H1 (cell line): ENCODE results near the gene IQCH. TPM values are rescaled to one million over a fixed set of nuclear protein-coding genes. Genes with fewer than 3 reads are reported as not detected.

Source experiments
- CTCF ChIA-PET: fragments of 300-600 bp; sonication (Branson Sonifier 250); formaldehyde crosslinking; loops from one replicate; lab custom pipeline; 2021; ENCODE audit not compliant: partially characterized antibody; lab: Charles Lee
- POLR2A ChIA-PET: fragments of 300-600 bp; sonication (Branson Sonifier 250); formaldehyde crosslinking; loops from one replicate; lab custom pipeline; 2021; ENCODE audit warnings: inconsistent platforms; ENCODE audit not compliant: partially characterized antibody; lab: Charles Lee
- DNase-seq, 2 experiments: peaks; one replicate each; pipeline versions ENCODE4 v3.0.0 to v3.0.0-alpha.2; 2010 to 2022; ENCODE audit warnings: low spot score in 2 of 2, low read depth in 1 of 2, mixed read lengths in 1 of 2
- FAIRE-seq: peaks from 2 replicates; lab custom pipeline; 2011; peaks lifted over from hg19 to GRCh38; lab: Jason Lieb, UNC
- H2AFZ ChIP-seq: 2 replicates; pipeline ENCODE4 v1.8.1; 2012; ENCODE audit warnings: low read length, inconsistent platforms
- H2AK5ac ChIP-seq: 2 replicates; pipeline ENCODE4 v1.6.1; 2013; ENCODE audit warnings: low read depth, low read length
- H2BK120ac ChIP-seq: replicated peaks from 2 replicates; pipeline ENCODE3; 2013; ENCODE audit warnings: low read depth, low read length, inconsistent platforms
- H2BK12ac ChIP-seq: 2 replicates; pipeline ENCODE4 v1.6.1; 2013; ENCODE audit warnings: low read depth, low read length
- H2BK15ac ChIP-seq: 2 replicates; pipeline ENCODE4 v1.6.1; 2013; ENCODE audit warnings: low read length
- H2BK20ac ChIP-seq: 2 replicates; pipeline ENCODE4 v1.6.1; 2013; ENCODE audit warnings: low read length
- H2BK5ac ChIP-seq: 2 replicates; pipeline ENCODE4 v1.6.1; 2013; ENCODE audit warnings: low read depth, low read length
- H3K14ac ChIP-seq: 2 replicates; pipeline ENCODE4 v1.6.1; 2013; ENCODE audit warnings: inconsistent platforms; ENCODE audit not compliant: insufficient read length
- H3K18ac ChIP-seq: 2 replicates; pipeline ENCODE4 v1.6.1; 2013; ENCODE audit warnings: low read length; ENCODE audit errors: extremely low read depth
- H3K23ac ChIP-seq: 2 replicates; pipeline ENCODE4 v1.6.1; 2013; ENCODE audit warnings: inconsistent platforms; ENCODE audit not compliant: insufficient read length
- H3K23me2 ChIP-seq: 2 replicates; pipeline ENCODE4 v1.6.1; 2013; ENCODE audit warnings: low read depth, low read length
- H3K27ac ChIP-seq: 2 replicates; pipeline ENCODE4 v1.6.1; 2011; ENCODE audit warnings: low read depth, low read length, inconsistent platforms
- H3K27me3 ChIP-seq, 4 experiments: replicated peaks in 1 of 4; 1 replicate in 1 of 4; 2 replicates in 3 of 4; pipeline versions ENCODE4 v1.6.1 to v1.8.1; 2011 to 2013; ENCODE audit warnings: low read length in 3 of 4, mild to moderate bottlenecking in 3 of 4, inconsistent platforms in 2 of 4, mixed read lengths in 2 of 4, moderate library complexity in 1 of 4; ENCODE audit not compliant: control insufficient read depth in 3 of 4, insufficient read depth in 3 of 4; ENCODE audit errors: extremely low read depth in 1 of 4
- H3K36me3 ChIP-seq, 4 experiments: 2 replicates each; pipeline versions ENCODE4 v1.6.1 to v1.8.1; 2011 to 2013; ENCODE audit warnings: mild to moderate bottlenecking in 4 of 4, low read length in 3 of 4, moderate library complexity in 2 of 4, control low read depth in 1 of 4, inconsistent platforms in 1 of 4; ENCODE audit not compliant: insufficient read depth in 4 of 4, control insufficient read depth in 2 of 4
- H3K4ac ChIP-seq: replicated peaks from 2 replicates; pipeline ENCODE3; 2013; ENCODE audit warnings: low read length, low read depth, mixed read lengths, inconsistent platforms; ENCODE audit not compliant: insufficient read length
- H3K4me1 ChIP-seq, 4 experiments: replicated peaks in 1 of 4; 1 replicate in 1 of 4; 2 replicates in 3 of 4; pipeline versions ENCODE4 v1.6.1 to v1.8.1; 2011 to 2013; ENCODE audit warnings: low read length in 3 of 4, inconsistent platforms in 2 of 4, mixed read lengths in 1 of 4; ENCODE audit not compliant: insufficient read depth in 4 of 4, control insufficient read depth in 3 of 4
- H3K4me2 ChIP-seq, 2 experiments: 2 replicates each; pipeline versions ENCODE4 v1.6.1 to v1.8.1; 2011 to 2013; ENCODE audit warnings: low read depth in 2 of 2, low read length in 2 of 2, control low read depth in 1 of 2, inconsistent platforms in 1 of 2, mild to moderate bottlenecking in 1 of 2; ENCODE audit not compliant: insufficient read depth in 1 of 2
- H3K4me3 ChIP-seq, 4 experiments: fragments of 200-600, 300-600 bp in 1 of 4; sonication (generic), shearing (Covaris generic), sonication (Bioruptor Twin) in 1 of 4; 2 replicates each; pipeline versions ENCODE4 v1.5.1 to v1.8.1; 2011 to 2016; ENCODE audit warnings: low read length in 4 of 4, low read depth in 3 of 4, control low read depth in 2 of 4, inconsistent platforms in 2 of 4, mild to moderate bottlenecking in 2 of 4, mixed read lengths in 1 of 4, moderate library complexity in 1 of 4; ENCODE audit not compliant: insufficient read depth in 2 of 4; ENCODE audit errors: extremely low read depth in 1 of 4
- H3K56ac ChIP-seq: replicated peaks from 2 replicates; pipeline ENCODE3; 2013; ENCODE audit warnings: low read depth, mild to moderate bottlenecking, mixed read lengths, low read length, inconsistent platforms; ENCODE audit not compliant: insufficient read length
- H3K79me1 ChIP-seq: 2 replicates; pipeline ENCODE4 v1.6.1; 2013; ENCODE audit warnings: low read depth, low read length, control low read depth
- H3K79me2 ChIP-seq, 2 experiments: 2 replicates each; pipeline versions ENCODE4 v1.6.1 to v1.8.1; 2012 to 2013; ENCODE audit warnings: low read length in 2 of 2, mild to moderate bottlenecking in 2 of 2, inconsistent platforms in 1 of 2; ENCODE audit not compliant: insufficient read depth in 2 of 2, control insufficient read depth in 1 of 2
- H3K9ac ChIP-seq, 4 experiments: replicated peaks in 1 of 4; 1 replicate in 1 of 4; 2 replicates in 3 of 4; pipeline versions ENCODE4 v1.6.1 to v1.8.1; 2011 to 2013; ENCODE audit warnings: low read depth in 3 of 4, low read length in 3 of 4, control low read depth in 2 of 4, mild to moderate bottlenecking in 2 of 4, moderate library complexity in 2 of 4, inconsistent platforms in 1 of 4; ENCODE audit errors: extremely low read depth in 1 of 4
- H3K9me3 ChIP-seq, 2 experiments: 2 replicates each; pipeline versions ENCODE4 v1.6.1 to v1.8.1; 2012 to 2013; ENCODE audit warnings: mild to moderate bottlenecking in 2 of 2, moderate library complexity in 2 of 2, control low read depth in 1 of 2, inconsistent platforms in 1 of 2, low read depth in 1 of 2, low read length in 1 of 2, mixed read lengths in 1 of 2; ENCODE audit not compliant: insufficient read depth in 2 of 2
- H4K20me1 ChIP-seq, 2 experiments: replicated peaks in 1 of 2; 2 replicates each; pipeline versions ENCODE3 to v1.8.1; 2011 to 2013; ENCODE audit warnings: inconsistent platforms in 2 of 2, low read length in 2 of 2, mild to moderate bottlenecking in 1 of 2; ENCODE audit not compliant: insufficient read depth in 2 of 2, control insufficient read depth in 1 of 2
- H4K5ac ChIP-seq: 2 replicates; pipeline ENCODE4 v1.6.1; 2013; ENCODE audit warnings: low read length, low read depth, mixed read lengths, inconsistent platforms; ENCODE audit not compliant: insufficient read length
- H4K8ac ChIP-seq: 2 replicates; pipeline ENCODE4 v1.8.0; 2013; ENCODE audit warnings: mild to moderate bottlenecking, moderate library complexity, low read length, inconsistent platforms; ENCODE audit not compliant: insufficient read depth; ENCODE audit errors: extremely low read depth
- H4K91ac ChIP-seq: replicated peaks from 2 replicates; pipeline ENCODE3; 2013; ENCODE audit warnings: low read length, mixed read lengths, inconsistent platforms; ENCODE audit not compliant: insufficient read length
- CREB1 ChIP-seq: IDR thresholded peaks from 2 replicates; pipeline ENCODE4 v1.6.1; 2012; ENCODE audit warnings: inconsistent platforms
- PHF8 ChIP-seq: fragments of 200-600 bp; sonication (generic); conservative IDR thresholded peaks from 2 replicates; pipeline ENCODE4 v1.7.1; 2012; ENCODE audit warnings: low read depth, mild to moderate bottlenecking, inconsistent platforms, low read length, moderate library complexity
- POLR2A ChIP-seq, 2 experiments: IDR thresholded peaks; 1 replicate in 1 of 2; 2 replicates in 1 of 2; pipeline ENCODE4 v1.6.1; 2011; ENCODE audit warnings: low read depth in 2 of 2, low read length in 2 of 2, mild to moderate bottlenecking in 2 of 2; ENCODE audit errors: control extremely low read depth in 1 of 2
- POLR2AphosphoS5 ChIP-seq: IDR thresholded peaks from 2 replicates; pipeline ENCODE4 v1.6.1; 2011; ENCODE audit warnings: low read depth, low read length
- SAP30 ChIP-seq: fragments of 300-600 bp; sonication (generic); IDR thresholded peaks from 2 replicates; pipeline ENCODE4 v1.7.1; 2012; ENCODE audit warnings: low read length, moderate library complexity, mild to moderate bottlenecking, inconsistent platforms; ENCODE audit not compliant: insufficient read depth, insufficient replicate concordance
- SP1 ChIP-seq: IDR thresholded peaks from 2 replicates; pipeline ENCODE4 v1.6.1; 2011; ENCODE audit warnings: low read depth, low read length
- SP2 ChIP-seq: IDR thresholded peaks from 2 replicates; pipeline ENCODE4 v1.6.1; 2012; ENCODE audit warnings: mild to moderate bottlenecking, low read length, inconsistent platforms
- TAF1 ChIP-seq: IDR thresholded peaks from 2 replicates; pipeline ENCODE4 v1.6.1; 2011; ENCODE audit warnings: mild to moderate bottlenecking, low read depth, low read length
- polyA plus RNA-seq, 7 experiments: library from polyadenylated mRNA; depleted of rRNA in 3 of 7; stranded (reverse) in 5 of 7; unstranded in 2 of 7; fragments of >200 nt in 5 of 7; fragments of 200-250 nt in 2 of 7; gene quantifications; 1 replicate in 5 of 7; 2 replicates in 1 of 7; 4 replicates in 1 of 7; pipeline versions ENCODE4 v1.2.1 to v1.2.3, GENCODE V29; 2011 to 2013; ENCODE audit warnings: missing spikeins in 2 of 7, mixed read lengths in 2 of 7
- total RNA-seq: library from RNA; stranded (reverse); fragmentation: NEBNext Ultra II Directional; extraction: Animal tissue kit (Norgen Biotek cat#: 25700); gene quantifications from 2 replicates; pipeline ENCODE4 v1.2.1, GENCODE V29; 2021

IQCH gene
- total and polyA plus RNA-seq, 2 of the 8 experiments (the other 6 are each of a cell fraction or from before 2014, with no cell fraction given) = 0.60 to 1.9 TPM

GRCh38 chr15:67373971-67374370 lies 119.4 kb downstream of the IQCH start:
- H3K56ac ChIP-seq = no peak overlapping the region
- no peaks in the 10 kb centered on the region for H3K9me3 ChIP-seq
- no peak overlapping the region for H3K14ac ChIP-seq
- no peak overlapping the region for H3K4ac ChIP-seq
- H3K36me3 ChIP-seq = no peaks in the 10 kb centered on the region
- H3K23me2 ChIP-seq = no peaks in the 10 kb centered on the region
- H3K4me1 ChIP-seq = peaks cover 0 to 3% (median 0%) of the 10 kb centered on the region in 4 experiments; a peak in 1 of 7 replicates
- H4K5ac ChIP-seq = no peak overlapping the region
- H2BK15ac ChIP-seq = no peak overlapping the region
- no peak overlapping the region for H2BK20ac ChIP-seq
- H2AK5ac ChIP-seq = no peak overlapping the region
- no peak overlapping the region for H4K91ac ChIP-seq
- no peak for TF ChIP-seq CREB1
- TF ChIP-seq SP2 = no peak
- TF ChIP-seq PHF8 = no peak
- TF ChIP-seq SAP30 = no peak
- TF ChIP-seq POLR2A (IDR thresholded peaks at IDR 0.05; ENCODE audit: control extremely low read depth in 1 of 2, low read depth in 2 of 2, low read length in 2 of 2) = no peak
- TF ChIP-seq TAF1 = no peak
- no peak for TF ChIP-seq SP1
- TF ChIP-seq POLR2AphosphoS5 = no peak
- H4K8ac ChIP-seq = no peak overlapping the region
- DNase-seq (no peak), FAIRE-seq (no peak)
- H2AFZ ChIP-seq = no peak overlapping the region
- ChIA-PET POLR2A (no interaction called here), CTCF (interaction anchor here (0.7 kb wide), 1 partner anchor 10 kb away, joined by 3 read pairs; no protein-coding TSS in a partner anchor)
- no peaks in the 10 kb centered on the region for H3K79me1 ChIP-seq
- H3K4me2 ChIP-seq = no peak overlapping the region
- H3K18ac ChIP-seq = no peak overlapping the region
- H2BK120ac ChIP-seq = no peak overlapping the region
- no peak overlapping the region for H3K23ac ChIP-seq
- no peaks in the 10 kb centered on the region for H3K79me2 ChIP-seq
- H2BK5ac ChIP-seq = no peak overlapping the region
- no peak overlapping the region for H3K4me3 ChIP-seq
- H3K9ac ChIP-seq = no peak overlapping the region
- H4K20me1 ChIP-seq = no peaks in the 10 kb centered on the region
- no peaks in the 10 kb centered on the region; a peak in 1 of 7 replicates for H3K27me3 ChIP-seq
- no peak overlapping the region for H2BK12ac ChIP-seq
- H3K27ac ChIP-seq = no peak overlapping the region
